Panc1 (cell line): ENCODE results near the gene PLEKHA1.

Source experiments
- POLR2AphosphoS5 ChIP-seq: IDR thresholded peaks from 2 replicates; pipeline ENCODE4 v1.6.1; 2012; ENCODE audit warnings: mild to moderate bottlenecking, low read depth, low read length, moderate library complexity
- TCF7L2 ChIP-seq: IDR thresholded peaks from 2 replicates; pipeline ENCODE4 v1.6.1; 2011; ENCODE audit warnings: mild to moderate bottlenecking, low read depth, low read length, inconsistent platforms
- TF ChIP-seq, protein P1 (sequence below): fragments of 450-650 bp; IDR thresholded peaks from 2 replicates; pipeline ENCODE4 v1.5.1; 2017; ENCODE audit warnings: mild to moderate bottlenecking
- TF ChIP-seq, protein P2 (sequence below), 2 experiments: IDR thresholded peaks; 2 replicates each; pipeline ENCODE4 v1.6.1; 2011 to 2012; ENCODE audit warnings: low read depth in 2 of 2, control low read depth in 1 of 2, low read length in 1 of 2, mild to moderate bottlenecking in 1 of 2, moderate library complexity in 1 of 2; ENCODE audit not compliant: insufficient read depth in 1 of 2

DNA sequence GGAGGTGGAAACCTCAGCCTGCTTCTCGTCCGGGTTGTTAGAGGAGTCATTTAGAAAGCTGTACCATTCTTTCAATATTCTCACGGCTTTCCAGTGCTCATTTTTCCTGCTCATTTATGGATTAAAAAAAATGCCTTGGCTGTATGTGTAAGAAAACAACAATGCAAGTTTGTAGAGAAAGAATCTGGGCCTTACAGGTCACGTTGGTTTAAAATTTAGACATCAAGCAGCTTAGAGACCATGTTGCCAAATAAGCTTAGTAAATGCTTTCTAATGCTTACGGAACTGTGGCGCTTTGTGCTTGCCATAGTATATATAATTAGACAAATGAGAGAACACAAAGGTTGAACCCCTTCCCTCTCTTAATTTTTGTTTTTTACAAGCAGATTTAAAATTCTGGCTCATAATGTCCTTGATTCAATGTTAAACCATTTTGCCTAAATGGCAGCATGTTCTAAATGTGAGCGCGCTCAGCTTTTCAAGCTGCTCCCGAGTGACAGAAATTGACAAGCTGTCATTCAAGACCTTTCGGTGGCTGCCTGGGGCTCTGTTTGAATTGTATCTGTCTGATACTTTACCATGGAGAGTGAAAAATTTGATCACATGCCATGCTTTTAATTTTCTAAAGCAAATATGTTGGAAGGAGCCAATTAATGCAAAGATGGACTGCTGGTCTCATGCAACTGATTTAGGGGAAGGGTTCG lies 81.0 kb downstream of the PLEKHA1 start:
- TF ChIP-seq, protein P1, sequence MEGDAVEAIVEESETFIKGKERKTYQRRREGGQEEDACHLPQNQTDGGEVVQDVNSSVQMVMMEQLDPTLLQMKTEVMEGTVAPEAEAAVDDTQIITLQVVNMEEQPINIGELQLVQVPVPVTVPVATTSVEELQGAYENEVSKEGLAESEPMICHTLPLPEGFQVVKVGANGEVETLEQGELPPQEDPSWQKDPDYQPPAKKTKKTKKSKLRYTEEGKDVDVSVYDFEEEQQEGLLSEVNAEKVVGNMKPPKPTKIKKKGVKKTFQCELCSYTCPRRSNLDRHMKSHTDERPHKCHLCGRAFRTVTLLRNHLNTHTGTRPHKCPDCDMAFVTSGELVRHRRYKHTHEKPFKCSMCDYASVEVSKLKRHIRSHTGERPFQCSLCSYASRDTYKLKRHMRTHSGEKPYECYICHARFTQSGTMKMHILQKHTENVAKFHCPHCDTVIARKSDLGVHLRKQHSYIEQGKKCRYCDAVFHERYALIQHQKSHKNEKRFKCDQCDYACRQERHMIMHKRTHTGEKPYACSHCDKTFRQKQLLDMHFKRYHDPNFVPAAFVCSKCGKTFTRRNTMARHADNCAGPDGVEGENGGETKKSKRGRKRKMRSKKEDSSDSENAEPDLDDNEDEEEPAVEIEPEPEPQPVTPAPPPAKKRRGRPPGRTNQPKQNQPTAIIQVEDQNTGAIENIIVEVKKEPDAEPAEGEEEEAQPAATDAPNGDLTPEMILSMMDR = no peak
- TF ChIP-seq POLR2AphosphoS5 (no peak), TCF7L2 (no peak)
- TF ChIP-seq, protein P2, sequence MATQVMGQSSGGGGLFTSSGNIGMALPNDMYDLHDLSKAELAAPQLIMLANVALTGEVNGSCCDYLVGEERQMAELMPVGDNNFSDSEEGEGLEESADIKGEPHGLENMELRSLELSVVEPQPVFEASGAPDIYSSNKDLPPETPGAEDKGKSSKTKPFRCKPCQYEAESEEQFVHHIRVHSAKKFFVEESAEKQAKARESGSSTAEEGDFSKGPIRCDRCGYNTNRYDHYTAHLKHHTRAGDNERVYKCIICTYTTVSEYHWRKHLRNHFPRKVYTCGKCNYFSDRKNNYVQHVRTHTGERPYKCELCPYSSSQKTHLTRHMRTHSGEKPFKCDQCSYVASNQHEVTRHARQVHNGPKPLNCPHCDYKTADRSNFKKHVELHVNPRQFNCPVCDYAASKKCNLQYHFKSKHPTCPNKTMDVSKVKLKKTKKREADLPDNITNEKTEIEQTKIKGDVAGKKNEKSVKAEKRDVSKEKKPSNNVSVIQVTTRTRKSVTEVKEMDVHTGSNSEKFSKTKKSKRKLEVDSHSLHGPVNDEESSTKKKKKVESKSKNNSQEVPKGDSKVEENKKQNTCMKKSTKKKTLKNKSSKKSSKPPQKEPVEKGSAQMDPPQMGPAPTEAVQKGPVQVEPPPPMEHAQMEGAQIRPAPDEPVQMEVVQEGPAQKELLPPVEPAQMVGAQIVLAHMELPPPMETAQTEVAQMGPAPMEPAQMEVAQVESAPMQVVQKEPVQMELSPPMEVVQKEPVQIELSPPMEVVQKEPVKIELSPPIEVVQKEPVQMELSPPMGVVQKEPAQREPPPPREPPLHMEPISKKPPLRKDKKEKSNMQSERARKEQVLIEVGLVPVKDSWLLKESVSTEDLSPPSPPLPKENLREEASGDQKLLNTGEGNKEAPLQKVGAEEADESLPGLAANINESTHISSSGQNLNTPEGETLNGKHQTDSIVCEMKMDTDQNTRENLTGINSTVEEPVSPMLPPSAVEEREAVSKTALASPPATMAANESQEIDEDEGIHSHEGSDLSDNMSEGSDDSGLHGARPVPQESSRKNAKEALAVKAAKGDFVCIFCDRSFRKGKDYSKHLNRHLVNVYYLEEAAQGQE (IDR thresholded peaks at IDR 0.05; ENCODE audit: insufficient read depth in 1 of 2, low read depth in 2 of 2, low read length in 1 of 2) = no peak
